IPS DF 4.7 (cell line): ENCODE results near the gene GSE1.

Source experiments
- DNase-seq: peaks from one replicate; pipeline ENCODE4 v3.0.0-alpha.2; 2013; ENCODE audit warnings: low spot score; ENCODE audit errors: extremely low read depth

GSE1 gene

GRCh38 chr16:85631802-85632393 is 18.8 kb downstream of the GSE1 start:
- no peak for DNase-seq

DNA sequence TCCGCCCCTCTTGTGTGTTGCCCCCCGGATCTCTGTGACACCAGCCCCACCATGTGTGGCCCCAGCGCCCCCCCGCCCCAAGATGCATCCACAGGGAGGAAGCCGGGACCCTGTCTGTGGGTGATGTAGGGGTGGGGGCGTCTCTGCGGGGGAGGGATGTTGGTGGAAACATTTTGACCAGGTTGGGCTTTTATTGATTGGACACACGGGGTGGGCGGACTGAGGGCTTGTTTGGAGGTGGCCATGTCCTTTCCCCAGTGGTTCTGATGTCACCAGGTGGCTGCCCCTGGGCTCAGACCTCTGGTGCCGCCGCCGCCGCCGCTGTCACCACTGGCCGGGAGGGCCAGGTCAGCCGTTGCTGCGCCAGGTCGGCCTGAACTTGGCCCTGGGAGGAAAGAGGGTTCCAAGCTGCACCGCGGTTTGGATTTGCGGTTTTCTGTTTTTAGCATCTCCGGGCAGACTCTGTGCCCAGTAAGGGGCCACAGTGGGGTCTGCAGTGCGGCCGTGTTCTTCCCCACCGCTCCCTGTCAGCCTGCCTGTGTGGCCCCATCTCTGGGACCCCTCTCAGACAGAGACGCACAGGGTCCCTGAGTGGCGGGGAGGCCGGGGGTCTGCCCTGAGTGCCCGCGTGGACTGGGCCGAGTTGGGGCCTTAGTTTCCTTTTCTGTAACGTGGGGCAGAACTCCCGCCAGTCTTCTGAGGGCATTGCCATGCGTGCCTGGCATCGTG is 19.8 kb downstream of the GSE1 start:
- no peak for DNase-seq

DNA sequence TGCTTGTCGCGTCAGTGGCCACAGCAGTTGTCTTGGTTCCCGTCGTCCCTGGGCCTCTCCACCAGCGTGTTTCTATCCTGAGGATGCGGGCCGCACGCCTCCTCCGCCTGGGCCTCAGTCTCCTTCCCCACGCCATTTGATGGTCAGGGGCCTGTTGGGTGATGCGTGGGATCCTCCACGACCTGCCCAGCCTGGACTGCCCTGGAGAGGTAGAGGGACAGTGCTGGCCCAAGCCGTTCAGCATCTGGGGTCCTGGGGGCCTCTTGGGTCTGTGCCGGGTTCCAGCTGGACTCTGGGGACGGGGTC is 20.3 kb downstream of the GSE1 start:
- no peak for DNase-seq

- no peak for DNase-seq
Measured at GRCh38 chr16:85633888-85634287, 20.8 kb downstream of the GSE1 start.

DNA sequence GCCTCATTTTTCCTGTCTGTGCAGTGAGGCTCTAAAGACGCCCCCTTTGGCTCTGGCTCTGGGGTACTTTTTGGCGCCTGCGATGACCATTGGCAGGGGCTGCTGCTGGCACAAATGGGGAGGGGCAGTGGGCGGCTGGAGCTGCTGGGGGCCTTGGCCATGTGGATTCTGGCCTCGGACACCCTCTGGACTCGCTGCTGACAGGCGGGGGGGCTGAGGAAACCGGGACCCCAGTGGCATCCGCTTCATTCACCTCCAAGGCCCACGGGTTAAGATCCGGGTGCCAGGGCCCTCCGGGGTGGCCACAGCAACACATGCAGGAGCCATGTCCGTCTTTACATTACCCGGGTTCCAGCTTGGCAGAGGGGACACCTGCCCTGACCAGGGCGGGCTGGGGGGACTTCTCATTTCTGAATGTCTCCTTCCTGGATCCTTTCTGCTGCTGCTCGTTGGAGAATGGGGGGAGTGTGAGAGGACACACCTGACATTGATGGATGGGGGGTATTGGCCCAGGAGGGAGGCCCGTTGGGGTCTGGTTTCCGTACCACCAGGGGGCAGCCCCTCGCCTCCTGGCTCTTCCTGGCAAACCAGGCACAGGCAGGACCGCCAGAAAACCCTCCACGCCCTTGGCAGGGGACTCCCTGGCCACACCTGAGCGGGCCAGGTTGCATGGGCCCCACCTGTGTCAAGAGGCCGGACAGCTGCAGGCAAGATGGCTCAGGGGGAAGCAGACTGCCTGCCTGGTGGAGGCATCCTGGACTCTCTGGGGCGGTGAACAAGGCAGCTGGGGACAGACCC is 21.8 kb downstream of the GSE1 start:
- DNase-seq, result no peak

- DNase-seq, result no peak
Measured at GRCh38 chr16:85635545-85636140, 22.5 kb downstream of the GSE1 start.

DNA sequence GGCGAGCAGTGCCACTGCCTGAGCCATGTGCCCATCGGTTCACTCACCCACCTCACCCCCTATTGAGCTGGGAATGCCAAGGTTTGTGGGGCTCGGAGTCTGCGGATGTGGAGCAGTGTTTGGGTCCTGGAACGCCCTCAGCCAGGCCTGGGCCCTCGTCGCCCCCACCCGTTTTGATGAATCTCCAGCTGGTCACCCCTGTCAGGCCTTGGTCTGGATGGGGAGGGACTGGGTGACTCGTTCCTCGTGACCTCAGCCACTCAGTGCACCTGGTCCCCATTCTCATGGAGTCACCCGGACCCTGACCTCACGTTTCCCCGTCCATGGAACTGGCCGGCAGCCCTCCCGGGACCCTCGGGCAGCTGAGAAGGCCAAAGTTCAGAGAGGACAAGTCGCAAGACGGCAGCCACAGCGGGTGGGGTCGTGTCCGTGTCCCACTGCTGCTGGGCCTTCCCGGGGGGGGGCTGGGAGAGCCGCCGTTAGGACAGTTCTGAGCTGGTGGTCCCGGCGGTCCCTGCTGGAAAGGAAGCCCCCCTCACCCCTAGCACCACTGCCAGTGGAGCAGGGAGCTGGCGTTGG is 23.2 kb downstream of the GSE1 start:
- no peak for DNase-seq

- DNase-seq, result no peak
Measured at GRCh38 chr16:85637061-85637807, 24.1 kb downstream of the GSE1 start.

DNA sequence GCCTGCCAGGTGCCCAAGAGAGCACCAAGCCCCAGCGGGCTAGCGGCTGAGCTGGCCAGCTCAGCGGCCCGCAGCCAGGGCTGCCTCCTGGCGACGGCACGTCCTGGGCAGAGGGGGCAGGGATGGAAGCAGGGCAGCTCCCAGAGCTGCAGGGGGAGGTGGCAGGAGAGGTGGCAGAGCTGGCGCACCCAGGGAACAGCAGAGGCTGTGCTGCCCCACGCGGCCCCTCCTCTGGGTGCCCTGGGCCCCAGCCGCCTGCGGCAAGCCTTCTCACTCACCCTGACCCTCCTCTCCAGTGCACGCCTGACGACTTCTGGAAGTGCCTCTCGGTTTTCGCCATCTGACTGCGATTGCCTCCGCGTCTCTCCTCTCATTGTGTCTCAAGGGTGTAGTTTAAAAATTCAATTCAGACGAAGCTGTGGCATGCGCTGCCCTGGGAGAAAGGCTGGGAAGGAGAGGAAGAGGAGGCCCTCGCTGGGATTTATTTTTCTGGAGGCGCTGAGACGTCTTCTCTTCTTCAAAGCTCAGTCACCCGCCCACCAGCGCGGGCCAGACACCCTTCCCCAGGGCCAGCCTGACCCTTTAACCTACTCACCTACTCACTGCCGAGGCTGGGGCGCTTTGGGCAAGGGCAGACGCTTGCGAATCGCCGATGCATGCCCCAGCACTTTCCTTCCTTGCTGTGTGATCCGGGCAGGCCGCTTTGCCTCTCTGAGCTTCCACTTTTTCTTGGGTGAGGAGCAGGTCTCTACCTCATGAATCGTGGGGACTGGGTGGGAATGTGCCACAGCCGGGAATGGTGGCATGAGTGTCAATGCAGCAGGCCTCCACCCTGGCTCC is 24.9 kb downstream of the GSE1 start:
- DNase-seq, result no peak

DNA sequence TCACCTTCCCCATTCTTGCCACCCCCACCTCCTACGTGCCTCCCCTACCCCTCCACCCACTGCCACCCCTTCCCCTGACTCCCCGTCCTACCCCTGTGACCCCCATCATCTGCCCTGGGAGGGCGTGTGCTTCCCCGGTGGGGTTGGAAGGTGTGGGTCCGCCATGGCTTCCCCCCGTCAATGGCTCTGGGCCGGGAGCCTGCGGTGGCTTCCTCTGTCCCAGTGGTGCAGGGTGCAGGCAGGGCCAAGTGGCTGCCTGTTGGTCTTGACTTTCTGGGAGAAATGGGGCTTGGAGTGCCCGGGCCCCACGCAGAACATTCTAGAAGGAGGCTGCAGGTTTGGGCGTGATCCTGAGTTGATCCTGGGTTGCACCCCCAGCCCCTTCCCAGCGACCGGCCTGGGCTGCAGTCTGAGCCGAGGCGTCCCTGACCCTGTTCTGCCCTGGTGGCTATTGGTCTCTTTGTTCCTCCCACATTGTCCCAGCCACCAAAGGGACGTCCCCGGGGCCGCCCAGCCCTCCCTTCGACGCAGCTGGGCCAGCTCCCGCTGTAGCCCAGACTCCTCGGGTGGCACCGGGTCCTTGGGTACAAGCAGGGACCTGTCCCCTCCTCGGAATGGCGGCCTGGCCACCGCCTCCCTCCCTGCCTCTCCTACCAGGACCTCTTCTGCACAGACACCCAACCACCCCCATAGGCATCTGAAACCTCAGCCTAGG is 25.7 kb downstream of the GSE1 start:
- no peak for DNase-seq

DNA sequence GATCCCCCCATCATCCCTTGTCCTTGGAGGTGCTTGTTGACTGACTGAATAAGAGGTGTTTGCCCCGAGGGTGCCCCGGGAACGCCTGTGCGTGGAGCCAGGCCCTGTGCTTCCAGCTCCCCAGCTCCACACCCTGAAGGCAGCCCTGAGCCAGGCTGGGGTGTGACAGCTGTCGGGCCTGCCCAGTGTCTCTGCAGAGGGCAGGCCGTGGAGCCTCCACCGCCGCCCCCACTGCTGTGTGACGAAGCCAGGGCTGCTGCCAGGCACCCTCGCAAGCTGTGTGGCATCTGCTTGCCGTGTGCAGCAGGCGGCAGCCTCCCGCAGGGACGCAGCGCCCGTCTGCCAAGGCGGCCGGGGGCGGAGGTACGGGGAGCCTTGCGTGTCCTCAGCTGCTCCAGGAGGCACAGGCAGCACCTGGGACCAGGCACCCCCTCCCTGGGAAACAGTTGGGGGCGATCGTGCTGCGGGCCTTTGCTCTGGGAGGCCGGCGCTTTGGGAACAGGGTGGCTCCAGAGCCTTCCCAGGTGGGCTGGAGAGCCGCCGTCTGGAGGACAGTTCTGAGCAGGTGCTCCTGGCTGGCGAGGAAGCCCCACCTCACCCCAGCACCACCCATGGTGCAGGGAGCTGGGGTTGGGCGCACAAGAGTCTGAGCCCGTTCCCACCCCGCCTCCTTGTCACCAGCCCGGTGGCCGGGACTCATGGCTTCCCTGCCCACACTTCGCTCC is 26.6 kb downstream of the GSE1 start:
- DNase-seq, result no peak

- no peak for DNase-seq
Measured at GRCh38 chr16:85640254-85640558, 27.1 kb downstream of the GSE1 start.

GRCh38 chr16:85640585-85640984 is 27.5 kb downstream of the GSE1 start:
- no peak for DNase-seq

DNA sequence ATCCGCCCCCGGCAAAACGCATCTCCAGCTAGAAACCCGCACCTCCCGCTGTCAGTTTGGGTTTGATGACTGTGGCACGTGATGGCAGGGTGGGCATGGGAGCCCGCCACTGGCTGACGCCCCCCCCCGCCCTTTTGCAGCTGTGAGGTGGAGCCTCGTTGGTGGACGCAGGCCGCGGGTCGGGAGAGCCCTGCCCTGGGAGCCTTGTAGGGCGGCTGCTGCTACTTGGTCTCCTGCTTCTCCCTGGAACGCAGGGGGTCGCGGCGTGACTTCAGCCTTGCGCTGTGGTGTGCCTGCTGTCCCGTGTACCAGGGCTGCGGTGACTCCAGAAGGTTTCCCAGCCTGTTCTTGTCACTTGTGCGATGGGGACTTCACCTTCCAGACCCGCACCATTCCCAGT is 28.2 kb downstream of the GSE1 start:
- DNase-seq, result no peak

DNA sequence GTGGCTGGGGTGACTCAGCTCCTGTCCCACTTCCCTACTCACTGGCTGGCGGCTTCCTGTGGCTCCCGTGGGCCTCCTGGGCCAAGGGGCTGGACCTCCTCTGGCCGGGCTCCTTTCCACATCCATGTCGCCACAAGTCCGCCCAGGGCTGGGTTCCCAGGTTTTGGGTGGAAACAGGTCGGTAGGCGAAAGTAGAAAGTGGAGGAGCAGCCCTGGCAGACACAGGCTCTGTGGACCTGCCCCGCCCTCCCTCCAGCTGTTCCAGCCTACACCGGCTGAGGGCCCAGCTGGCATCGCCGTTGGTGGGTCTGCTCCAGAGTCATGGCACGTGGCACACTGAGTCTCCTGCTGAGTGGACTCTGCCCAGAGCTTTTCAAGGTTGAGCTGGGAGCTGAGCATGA is 28.7 kb downstream of the GSE1 start:
- no peak for DNase-seq

DNA sequence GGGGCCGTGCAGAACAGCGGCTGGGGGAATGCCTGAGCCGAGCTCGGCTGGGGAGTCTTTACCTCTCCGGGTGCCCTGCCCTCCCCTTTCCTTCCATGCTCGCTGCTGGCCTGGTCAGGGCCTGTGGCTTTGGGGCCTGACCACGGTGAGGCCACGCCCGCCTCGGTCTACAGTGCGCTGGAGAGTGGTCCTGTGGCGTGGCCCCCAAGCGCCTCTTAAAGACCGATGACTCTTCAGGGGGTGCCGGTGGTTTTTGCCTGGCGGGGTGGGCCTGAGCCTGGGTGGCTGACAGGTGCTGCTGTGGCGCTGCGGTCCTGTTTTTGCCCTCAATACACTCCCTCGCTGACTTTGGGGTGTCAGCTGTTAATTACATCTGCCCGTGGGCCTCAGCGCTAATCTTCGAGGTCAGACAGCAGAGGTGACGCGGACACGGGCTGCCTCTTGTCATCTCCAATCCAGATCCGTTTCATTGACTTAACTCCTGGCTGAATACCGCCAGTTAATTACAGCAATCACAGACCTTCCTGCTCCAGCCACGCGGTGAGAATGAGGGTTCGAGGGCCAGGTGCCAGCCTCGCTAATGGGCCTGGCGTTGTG is 29.7 kb downstream of the GSE1 start:
- no peak for DNase-seq

DNA sequence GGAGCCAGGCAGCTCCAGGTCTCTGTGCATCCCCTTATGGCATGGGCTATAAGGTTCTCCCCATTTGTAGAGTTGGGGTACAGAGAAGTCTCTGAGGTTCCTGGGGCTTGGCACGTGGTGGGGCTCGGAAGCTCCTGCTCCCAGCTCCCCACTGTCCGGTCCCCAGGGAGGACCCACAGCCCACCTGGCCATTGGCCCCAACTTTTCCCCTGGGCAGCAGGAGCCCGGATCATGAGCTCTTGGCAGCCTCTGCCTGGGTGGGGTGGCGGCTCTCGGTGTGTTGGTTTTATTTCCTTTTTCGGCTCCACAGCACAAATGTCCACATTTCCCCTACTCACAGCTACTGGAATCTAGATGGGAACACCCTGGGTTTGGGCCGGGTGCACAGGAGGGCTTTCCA is 30.5 kb downstream of the GSE1 start:
- no peak for DNase-seq

- no peak for DNase-seq
Measured at GRCh38 chr16:85644093-85644712, 31.1 kb downstream of the GSE1 start.
